ACHN (cell line): Measurements from ENCODE around the gene BMAL1.

Source experiments
- DNase-seq: peaks from one replicate; pipeline ENCODE4 v3.0.0-alpha.2; 2015
- in situ Hi-C: cut with HindIII; loops from 2 replicates; pipeline ENCODE4 v1.10.0; 2017; ENCODE audit warnings: low sequenced_read_pairs, low pct_ligation_motif_present, low pct_unique_long_range_greater_than_20kb

BMAL1 gene

GRCh38 chr11:13349581-13349980 is 72.0 kb downstream of the BMAL1 start:
- in situ Hi-C loops, result loop anchor here (25.0 kb wide), 1 partner anchor 137 kb away; no protein-coding TSS in a partner anchor

GRCh38 chr11:13352711-13353110 is 75.1 kb downstream of the BMAL1 start:
- DNase-seq, result no peak
- in situ Hi-C loops, result no loop called here

More at GRCh38 chr11:13349581-13349980, 72.0 kb downstream of the BMAL1 start:
- no peak for DNase-seq

GRCh38 chr11:13354335-13354734 is 76.7 kb downstream of the BMAL1 start:
- DNase-seq, result peak; percentile 40
- in situ Hi-C loops, result no loop called here

GRCh38 chr11:13355191-13355590 is 77.6 kb downstream of the BMAL1 start:
- DNase-seq, result no peak
- in situ Hi-C loops, result no loop called here

GRCh38 chr11:13357232-13357631 is 79.6 kb downstream of the BMAL1 start:
- in situ Hi-C loops, result no loop called here
- DNase-seq, result no peak

GRCh38 chr11:13358596-13359270 is 81.1 kb downstream of the BMAL1 start:
- in situ Hi-C loops, result no loop called here
- no peak for DNase-seq

GRCh38 chr11:13362596-13363109 is 85.1 kb downstream of the BMAL1 start:
- in situ Hi-C loops, result no loop called here
- no peak for DNase-seq

- DNase-seq, result no peak
- in situ Hi-C loops, result no loop called here
Measured at GRCh38 chr11:13364388-13364787, 86.8 kb downstream of the BMAL1 start.

- DNase-seq, result no peak
- in situ Hi-C loops, result no loop called here
Measured at GRCh38 chr11:13366266-13367026, 88.9 kb downstream of the BMAL1 start.

- no peak for DNase-seq
Measured at GRCh38 chr11:13367115-13367514, 89.5 kb downstream of the BMAL1 start.

GRCh38 chr11:13368041-13368446 is 90.5 kb downstream of the BMAL1 start:
- in situ Hi-C loops, result no loop called here
- DNase-seq, result peak; percentile 35

More at GRCh38 chr11:13367115-13367514, 89.5 kb downstream of the BMAL1 start:
- in situ Hi-C loops, result no loop called here

- in situ Hi-C loops, result no loop called here
- DNase-seq, result no peak
Measured at GRCh38 chr11:13373216-13373615, 95.6 kb downstream of the BMAL1 start.

- in situ Hi-C loops, result no loop called here
Measured at GRCh38 chr11:13375798-13376197, 98.2 kb downstream of the BMAL1 start.

GRCh38 chr11:13376402-13376801 is 98.8 kb downstream of the BMAL1 start:
- in situ Hi-C loops, result no loop called here
- no peak for DNase-seq

More at GRCh38 chr11:13375798-13376197, 98.2 kb downstream of the BMAL1 start:
- DNase-seq, result no peak

- in situ Hi-C loops, result no loop called here
- no peak for DNase-seq
Measured at GRCh38 chr11:13376838-13377237, 99.2 kb downstream of the BMAL1 start.

- in situ Hi-C loops, result no loop called here
- DNase-seq, result no peak
Measured at GRCh38 chr11:13378316-13378715, 100.7 kb downstream of the BMAL1 start.

GRCh38 chr11:13380731-13381130 is 103.1 kb downstream of the BMAL1 start:
- DNase-seq, result no peak
- in situ Hi-C loops, result no loop called here

- in situ Hi-C loops, result no loop called here
- no peak for DNase-seq
Measured at GRCh38 chr11:13382751-13383150, 105.2 kb downstream of the BMAL1 start.

GRCh38 chr11:13384908-13385640 is 107.5 kb downstream of the BMAL1 start:
- peak; percentile 52 for DNase-seq
- in situ Hi-C loops, result no loop called here
